Epithelial cell of prostate (primary cell): ENCODE measurements around the gene MTURN.
"Not testable (repeated sequence)": the region's sequence is repeated elsewhere in the genome, so short reads cannot be mapped to it uniquely, and the experiment has no call there.

ENCODE experiments used
- DNase-seq: peaks from one replicate; pipeline ENCODE4 v3.0.0-alpha.2; 2011; ENCODE audit warnings: low read depth, low spot score
- H3K27ac ChIP-seq: fragments of 450-650 bp; 2 replicates; pipeline ENCODE4 v1.5.1; 2017; ENCODE audit warnings: mild to moderate bottlenecking

Gene MTURN

GRCh38 chr7:30176463-30177109 lies 41.8 kb downstream of the MTURN start:
- DNase-seq: no peak
- H3K27ac ChIP-seq: no peak overlapping the region

DNA sequence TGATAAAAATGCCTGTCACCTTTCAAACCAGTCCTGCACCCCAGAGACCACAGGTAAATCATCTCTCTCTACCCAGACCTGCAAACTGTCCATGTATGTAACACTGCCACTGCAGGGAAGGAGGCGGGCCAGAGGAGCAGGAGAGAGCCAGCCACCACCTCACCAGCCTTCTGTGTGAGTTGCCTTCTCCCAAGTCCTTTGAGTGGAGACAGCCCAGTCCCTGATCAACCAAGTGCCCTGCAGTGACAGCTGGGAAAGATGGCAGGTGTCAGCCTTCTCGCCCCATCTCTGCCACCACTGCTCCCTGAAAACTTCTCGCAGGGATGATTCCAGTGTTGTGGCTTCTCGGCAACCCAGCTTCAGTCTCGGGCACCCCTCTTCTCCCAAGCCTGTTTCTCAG lies 42.4 kb downstream of the MTURN start:
- H3K27ac ChIP-seq: no peak overlapping the region
- DNase-seq: no peak

DNA sequence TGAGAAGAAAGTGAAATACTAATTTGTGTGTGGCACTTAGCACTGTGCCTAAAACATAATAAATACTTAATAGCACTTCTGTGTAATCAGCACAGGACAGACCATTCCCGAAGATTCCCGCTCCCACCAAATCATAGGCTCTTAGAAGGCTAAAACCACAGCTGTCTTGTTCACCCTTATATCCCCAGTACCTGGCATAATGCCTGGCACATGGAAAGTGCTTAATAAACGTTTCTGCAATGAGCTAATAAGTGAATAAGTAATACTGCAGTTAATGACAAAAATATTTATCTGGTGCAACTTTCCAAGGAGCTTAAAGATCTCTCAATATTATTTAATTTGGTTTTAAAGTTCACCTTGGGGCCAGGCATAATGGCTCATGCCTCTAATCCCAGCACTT lies 43.2 kb downstream of the MTURN start:
- DNase-seq: no peak
- no peak overlapping the region for H3K27ac ChIP-seq

GRCh38 chr7:30178748-30179436 lies 44.1 kb downstream of the MTURN start:
- DNase-seq: no peak
- H3K27ac ChIP-seq: no peak overlapping the region

- DNase-seq: no peak
- H3K27ac ChIP-seq: no peak overlapping the region
Measured at GRCh38 chr7:30180718-30181117, 45.9 kb downstream of the MTURN start.

DNA sequence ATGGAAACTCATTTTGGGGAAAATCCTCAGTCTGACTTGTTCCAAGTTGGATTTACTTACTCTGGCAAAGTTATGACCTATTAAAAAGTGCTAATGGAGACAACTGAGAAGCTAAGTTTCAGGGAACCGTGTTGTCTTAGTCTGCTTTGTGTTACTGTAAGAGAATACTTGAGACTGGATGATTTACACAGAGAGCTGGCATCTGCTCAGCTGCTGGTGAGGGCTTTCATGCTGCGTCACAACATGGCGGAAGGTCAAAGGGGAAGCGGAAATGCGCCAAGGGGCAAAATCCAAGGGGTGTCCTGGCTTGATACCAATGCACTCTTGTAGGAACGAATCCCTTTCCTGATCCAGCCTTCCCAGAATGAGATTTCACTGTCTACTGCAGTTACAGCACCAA lies 46.4 kb downstream of the MTURN start:
- DNase-seq: no peak
- H3K27ac ChIP-seq: no peak overlapping the region

- no peak overlapping the region for H3K27ac ChIP-seq
- DNase-seq: no peak
Measured at GRCh38 chr7:30181736-30182522, 47.1 kb downstream of the MTURN start.

- no peak for DNase-seq
- no peak overlapping the region for H3K27ac ChIP-seq
Measured at GRCh38 chr7:30182814-30183213, 48.0 kb downstream of the MTURN start.

DNA sequence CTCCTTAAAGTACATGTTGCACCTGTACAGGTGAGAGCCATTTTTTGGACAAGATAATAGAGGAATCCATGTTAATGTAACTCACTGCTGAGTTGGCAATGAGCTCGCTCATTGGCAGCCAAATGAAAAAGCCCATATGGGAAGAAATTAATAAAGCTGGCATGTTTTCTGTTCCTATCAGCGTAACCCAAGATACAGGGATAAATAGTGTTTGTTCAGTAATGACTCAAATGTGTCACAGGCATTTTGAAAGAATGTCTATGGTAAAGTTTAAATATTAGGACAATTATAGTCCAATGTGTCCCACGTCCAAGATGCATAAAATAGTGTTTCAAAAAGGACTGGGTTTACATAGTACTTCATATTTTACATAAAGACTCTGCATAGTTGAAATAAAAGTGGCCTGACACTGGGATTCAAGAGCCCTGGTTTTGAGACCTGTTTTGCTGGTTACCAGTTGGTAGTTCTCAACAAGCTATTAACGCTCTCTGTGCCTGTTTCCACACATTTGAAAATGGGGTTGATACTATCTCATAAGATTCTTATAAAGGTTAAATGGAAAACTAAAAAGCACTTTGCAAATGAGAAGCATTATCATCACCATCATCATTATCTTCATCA lies 49.1 kb downstream of the MTURN start:
- no peak for DNase-seq
- H3K27ac ChIP-seq: no peak overlapping the region

- no peak overlapping the region for H3K27ac ChIP-seq
- DNase-seq: no peak
Measured at GRCh38 chr7:30184791-30185487, 50.2 kb downstream of the MTURN start.

GRCh38 chr7:30185496-30185895 lies 50.7 kb downstream of the MTURN start:
- no peak overlapping the region for H3K27ac ChIP-seq
- no peak for DNase-seq

- H3K27ac ChIP-seq: no peak overlapping the region
- DNase-seq: no peak
Measured at GRCh38 chr7:30186725-30187124, 51.9 kb downstream of the MTURN start.

GRCh38 chr7:30187513-30187912 lies 52.7 kb downstream of the MTURN start:
- no peak overlapping the region for H3K27ac ChIP-seq
- no peak for DNase-seq

GRCh38 chr7:30188381-30188780 lies 53.6 kb downstream of the MTURN start:
- DNase-seq, H3K27ac ChIP-seq: not testable (repeated sequence)

- no peak for DNase-seq
Measured at GRCh38 chr7:30188811-30189210, 54.0 kb downstream of the MTURN start.

DNA sequence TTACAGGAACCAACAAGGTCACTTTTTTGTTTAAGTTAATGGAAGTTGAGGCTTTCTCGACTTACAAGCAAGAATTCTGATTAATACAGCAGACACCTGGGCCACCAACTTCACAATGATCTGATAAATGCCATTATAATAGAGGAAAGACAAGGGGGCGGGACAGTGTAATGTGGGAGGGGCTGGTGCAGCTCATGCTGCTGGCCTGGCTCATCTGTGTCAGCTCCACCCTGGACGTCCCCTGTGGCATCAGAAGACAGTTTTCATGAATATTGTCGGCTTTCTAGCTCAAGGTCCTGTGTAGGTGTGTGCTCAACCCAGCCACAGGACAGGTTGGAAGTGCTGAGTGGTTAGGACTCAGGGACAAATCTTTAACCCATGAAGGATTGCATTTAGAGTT lies 57.0 kb downstream of the MTURN start:
- H3K27ac ChIP-seq: no peak overlapping the region
- no peak for DNase-seq

More at GRCh38 chr7:30188811-30189210, 54.0 kb downstream of the MTURN start:
- no peak overlapping the region for H3K27ac ChIP-seq

DNA sequence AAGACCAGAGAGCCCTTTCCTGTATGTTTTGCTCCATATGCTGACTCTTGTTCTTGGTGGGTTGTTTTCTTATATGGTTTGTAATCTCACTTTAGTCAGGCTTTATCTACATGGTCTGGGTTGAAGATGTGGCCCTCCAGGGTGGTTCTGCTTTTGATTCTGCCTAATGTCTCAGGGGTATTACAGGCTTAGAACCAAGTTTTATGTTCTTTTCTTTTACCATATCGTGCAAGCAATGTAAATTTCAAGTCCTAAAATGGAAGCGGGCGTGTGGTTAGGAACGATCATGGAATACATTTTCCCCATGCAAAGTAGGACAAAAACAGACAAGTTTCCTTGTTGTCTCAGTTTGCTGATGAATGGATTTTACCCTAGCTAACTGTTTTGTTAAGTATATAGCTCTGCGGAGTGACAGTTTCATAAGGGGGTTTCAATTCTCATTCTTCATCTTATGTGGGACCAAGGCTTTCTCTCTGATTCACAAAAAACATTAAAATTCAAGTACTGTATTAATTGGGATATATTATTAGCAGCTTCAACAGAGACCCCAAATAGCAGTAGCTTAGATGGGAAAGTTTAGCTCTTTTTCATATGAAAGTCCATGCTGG lies 58.7 kb downstream of the MTURN start:
- DNase-seq: no peak
- no peak overlapping the region for H3K27ac ChIP-seq

- DNase-seq: no peak
- no peak overlapping the region for H3K27ac ChIP-seq
Measured at GRCh38 chr7:30196408-30196807, 61.6 kb downstream of the MTURN start.

- no peak for DNase-seq
- no peak overlapping the region for H3K27ac ChIP-seq
Measured at GRCh38 chr7:30197438-30197837, 62.7 kb downstream of the MTURN start.

- H3K27ac ChIP-seq: no peak overlapping the region
- DNase-seq: no peak
Measured at GRCh38 chr7:30199271-30199670, 64.5 kb downstream of the MTURN start.
